T1000 (cell line): ENCODE data around the gene BRSK1.
A peak's percentile ranks its signal among the peaks of the same experiment; 100 is the strongest.

Experiments used
- DNase-seq: peaks from one replicate; lab custom pipeline; 2025; ENCODE audit warnings: mixed read lengths; lab: John Stamatoyannopoulos, UW

Gene BRSK1

GRCh38 chr19:55353356-55353802 is 69.6 kb downstream of the BRSK1 start:
- no peak for DNase-seq

DNA sequence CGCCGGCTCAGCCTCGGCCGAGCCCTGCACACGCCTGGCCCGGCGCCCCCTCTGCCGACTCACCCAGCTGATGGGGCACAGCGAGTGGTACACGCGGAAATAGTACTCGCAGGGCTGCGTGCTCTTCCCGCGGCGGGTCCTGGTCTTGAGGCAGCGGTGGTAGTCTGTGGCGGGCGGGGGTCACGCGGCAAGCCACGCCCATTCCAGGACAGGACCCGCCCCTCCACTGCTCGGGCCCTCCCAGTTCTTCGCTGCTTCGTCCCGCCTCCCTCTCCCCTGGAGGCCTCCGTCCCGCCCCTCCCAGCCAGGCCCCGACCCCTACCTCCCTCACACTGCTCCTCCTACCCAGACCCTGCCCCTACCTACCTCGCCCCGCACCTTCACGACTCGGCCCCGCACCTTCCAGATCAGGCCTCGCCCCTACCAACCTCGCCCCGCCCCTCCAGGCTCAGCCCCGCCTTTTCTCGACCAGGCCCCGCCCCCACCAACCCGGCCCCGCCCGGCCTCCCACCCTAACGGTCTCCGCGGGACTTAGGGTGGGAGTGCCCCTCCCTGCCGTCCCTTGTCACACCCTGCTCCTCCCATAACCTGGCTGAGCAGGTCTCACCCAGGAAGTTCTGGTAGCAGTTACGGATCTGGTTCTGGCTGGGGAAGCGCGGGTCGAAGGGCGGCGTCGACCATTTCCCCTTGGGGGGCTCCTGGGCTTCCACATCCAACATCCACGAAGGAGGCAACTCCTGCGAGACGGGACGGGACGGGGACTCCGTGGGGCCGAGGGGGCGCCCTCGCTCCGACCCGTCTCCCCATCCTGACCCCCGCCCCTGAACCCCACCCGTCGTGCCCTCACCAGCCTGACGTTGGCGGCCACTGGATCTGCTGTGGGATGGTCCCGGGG is 70.3 kb downstream of the BRSK1 start:
- DNase-seq = peak; percentile 54

- no peak for DNase-seq
Observed at GRCh38 chr19:55354698-55355212, 71.0 kb downstream of the BRSK1 start, which contains the start of gene COX6B2. COX6B2 (minus strand) TSS chr19:55354719; CDS start chr19:55354521, 198 bp downstream.

DNA sequence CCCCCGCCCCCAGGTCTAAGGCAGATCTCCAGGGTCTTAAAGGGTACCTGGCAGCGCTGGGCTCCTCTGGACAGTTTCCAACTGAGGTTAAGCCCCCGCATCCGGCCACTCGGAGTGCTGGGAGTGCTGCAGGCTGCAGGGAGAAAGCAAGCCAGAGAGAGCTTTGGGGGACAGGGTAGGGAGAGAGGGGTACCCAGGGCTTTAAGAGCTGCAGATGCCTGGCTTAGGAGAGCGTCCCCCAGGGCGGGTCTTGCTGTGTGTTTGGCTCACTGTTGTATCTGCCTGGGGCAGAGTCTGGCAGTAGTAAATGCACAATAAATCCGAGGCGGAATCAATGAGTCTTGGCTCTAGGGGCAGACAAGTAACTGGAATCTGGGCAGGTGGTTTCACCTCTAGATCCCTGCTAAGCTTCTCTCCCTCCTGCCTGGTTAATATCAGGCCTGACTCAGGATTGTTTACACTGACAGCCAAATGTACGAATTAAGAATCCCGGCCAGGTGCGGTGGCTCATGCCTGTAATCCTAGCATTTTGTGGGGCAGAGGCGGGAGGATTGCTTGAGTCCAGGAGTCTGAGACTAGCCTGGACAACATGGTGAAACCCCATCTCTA is 71.5 kb downstream of the BRSK1 start:
- no peak for DNase-seq

DNA sequence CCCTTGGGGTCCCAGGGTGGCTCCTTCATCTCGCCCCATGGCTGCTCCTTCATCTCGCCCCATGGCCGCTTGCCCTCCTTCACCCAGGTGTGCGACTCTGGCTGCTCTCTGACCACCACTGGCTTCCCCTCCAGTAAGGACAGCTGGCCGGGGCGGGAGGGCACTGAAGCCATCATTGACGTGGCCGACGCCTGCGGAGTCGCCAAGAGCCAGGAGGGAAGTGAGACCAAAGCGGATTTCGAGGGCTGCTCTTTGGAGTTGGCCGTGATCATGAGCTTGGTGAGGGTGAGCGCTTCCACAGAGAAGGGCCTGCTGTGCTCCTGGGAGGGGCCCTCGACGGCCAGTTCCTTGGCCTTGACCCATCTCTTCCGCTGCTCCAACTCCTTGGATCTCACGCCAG is 74.7 kb downstream of the BRSK1 start:
- no peak for DNase-seq

DNA sequence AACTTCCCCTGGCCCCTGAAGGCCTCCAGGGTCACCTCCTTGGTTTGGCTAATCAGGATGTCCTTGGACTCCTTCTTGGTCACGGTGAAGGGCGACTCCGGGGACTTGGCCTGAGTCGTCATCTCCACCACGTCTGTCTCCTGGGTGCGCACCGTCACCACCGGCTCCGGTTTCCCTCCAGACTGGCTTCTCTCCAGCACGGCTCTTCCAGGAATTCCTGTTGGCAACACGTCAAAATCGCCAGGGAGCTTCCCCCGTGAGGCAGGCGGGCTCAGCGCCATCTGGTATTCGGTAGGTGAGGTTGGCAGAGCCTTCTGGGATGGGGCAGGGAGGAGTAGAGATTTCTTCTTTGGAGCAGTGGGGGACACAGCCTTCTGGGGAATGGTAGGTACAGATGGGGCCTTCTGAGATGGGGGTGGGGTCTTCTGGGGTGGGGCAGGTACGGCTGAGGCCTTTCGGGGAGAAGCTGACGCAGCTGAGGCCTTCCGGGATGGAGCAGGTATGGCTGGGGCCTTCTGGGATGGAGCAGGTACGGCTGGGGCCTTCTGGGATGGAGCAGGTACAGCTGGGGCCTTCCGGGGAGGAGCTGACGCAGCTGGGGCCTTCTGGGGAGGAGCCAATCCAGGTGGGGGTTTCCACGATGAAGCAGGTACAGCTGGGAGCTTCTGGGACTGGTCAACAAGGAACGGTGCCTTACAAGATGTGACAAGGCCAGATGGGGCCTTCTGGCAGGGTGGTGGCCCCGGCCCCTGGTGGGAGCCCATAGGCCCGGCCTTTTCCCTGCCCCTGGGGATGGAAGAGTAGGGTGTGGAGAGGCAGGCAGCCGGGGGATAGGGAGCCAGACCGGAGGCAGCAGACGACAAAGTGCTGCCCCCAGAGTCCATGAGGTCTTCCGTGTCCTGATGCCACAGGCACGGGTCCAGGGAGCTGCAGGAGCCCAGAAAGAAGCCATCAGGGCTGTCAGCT is 75.4 kb downstream of the BRSK1 start:
- no peak for DNase-seq

GRCh38 chr19:55360902-55361301 is 77.1 kb downstream of the BRSK1 start:
- no peak for DNase-seq
